ENCODE results near the gene TOR2A.
"Not testable (repeated sequence)": the region's sequence is repeated elsewhere in the genome, so short reads cannot be mapped to it uniquely, and the experiment has no call there.

TOR2A gene

GRCh38 chr9:127769101-127769500, 34.0 kb upstream of the TOR2A start:
- FAIRE-seq (no peak), DNase-seq (ENCODE audit: insufficient read length, low spot score) (no peak)

GRCh38 chr9:127768698-127769097, 33.6 kb upstream of the TOR2A start:
- DNase-seq (ENCODE audit: insufficient read length, low spot score) (no peak), FAIRE-seq (no peak)

GRCh38 chr9:127767909-127768331, 32.8 kb upstream of the TOR2A start:
- DNase-seq (ENCODE audit: insufficient read length, low spot score): no peak
- no peak for FAIRE-seq

GRCh38 chr9:127767410-127767809, 32.3 kb upstream of the TOR2A start:
- FAIRE-seq: no peak
- no peak for DNase-seq (ENCODE audit: insufficient read length, low spot score)

- FAIRE-seq: no peak
- DNase-seq (ENCODE audit: insufficient read length, low spot score): no peak
Observed at GRCh38 chr9:127765418-127765817, 30.3 kb upstream of the TOR2A start.

- DNase-seq (ENCODE audit: insufficient read length, low spot score) (no peak), FAIRE-seq (no peak)
Observed at GRCh38 chr9:127763918-127764384, 28.9 kb upstream of the TOR2A start.

- FAIRE-seq (no peak), DNase-seq (ENCODE audit: insufficient read length, low spot score) (no peak)
Observed at GRCh38 chr9:127762111-127762676, 27.1 kb upstream of the TOR2A start.

- no peak for DNase-seq (ENCODE audit: insufficient read length, low spot score)
Observed at GRCh38 chr9:127761491-127761956, 26.4 kb upstream of the TOR2A start.

GRCh38 chr9:127761061-127761460, 26.0 kb upstream of the TOR2A start:
- FAIRE-seq: no peak
- no peak for DNase-seq (ENCODE audit: insufficient read length, low spot score)

More at GRCh38 chr9:127761491-127761956, 26.4 kb upstream of the TOR2A start:
- no peak for FAIRE-seq

GRCh38 chr9:127758843-127759242, 23.7 kb upstream of the TOR2A start:
- FAIRE-seq (no peak), DNase-seq (ENCODE audit: insufficient read length, low spot score) (no peak)

GRCh38 chr9:127756776-127757175, 21.7 kb upstream of the TOR2A start:
- DNase-seq (ENCODE audit: insufficient read length, low spot score); FAIRE-seq: not testable (repeated sequence)

GRCh38 chr9:127756233-127756632, 21.1 kb upstream of the TOR2A start:
- FAIRE-seq (no peak), DNase-seq (ENCODE audit: insufficient read length, low spot score) (no peak)

GRCh38 chr9:127755061-127756060, 20.3 kb upstream of the TOR2A start:
- DNase-seq (ENCODE audit: insufficient read length, low spot score) (no peak), FAIRE-seq (no peak)

GRCh38 chr9:127754099-127755060, 19.3 kb upstream of the TOR2A start:
- FAIRE-seq: no peak
- DNase-seq (ENCODE audit: insufficient read length, low spot score): no peak

- FAIRE-seq: no peak
Observed at GRCh38 chr9:127753622-127754021, 18.5 kb upstream of the TOR2A start.

GRCh38 chr9:127753148-127753547, 18.1 kb upstream of the TOR2A start:
- no peak for FAIRE-seq

More at GRCh38 chr9:127753622-127754021, 18.5 kb upstream of the TOR2A start:
- DNase-seq (ENCODE audit: insufficient read length, low spot score): no peak

GRCh38 chr9:127751269-127752054, 16.4 kb upstream of the TOR2A start:
- DNase-seq (ENCODE audit: insufficient read length, low spot score) (no peak), FAIRE-seq (no peak)

More at GRCh38 chr9:127753148-127753547, 18.1 kb upstream of the TOR2A start:
- no peak for DNase-seq (ENCODE audit: insufficient read length, low spot score)

- DNase-seq (ENCODE audit: insufficient read length, low spot score) (no peak), FAIRE-seq (no peak)
Observed at GRCh38 chr9:127749090-127749787, 14.1 kb upstream of the TOR2A start.

GRCh38 chr9:127746959-127747569, 12.0 kb upstream of the TOR2A start:
- no peak for FAIRE-seq
- no peak for DNase-seq (ENCODE audit: insufficient read length, low spot score)

All from HTR-8/SVneo (cell line).